Measurements from ENCODE around the gene SLC1A2. TPM values are rescaled to one million over a fixed set of nuclear protein-coding genes. Genes with fewer than 3 reads are reported as not detected.

SLC1A2 gene
- total and polyA plus RNA-seq, 2 experiments from 2014 or later, result 0.70 to 2.8 TPM

DNA sequence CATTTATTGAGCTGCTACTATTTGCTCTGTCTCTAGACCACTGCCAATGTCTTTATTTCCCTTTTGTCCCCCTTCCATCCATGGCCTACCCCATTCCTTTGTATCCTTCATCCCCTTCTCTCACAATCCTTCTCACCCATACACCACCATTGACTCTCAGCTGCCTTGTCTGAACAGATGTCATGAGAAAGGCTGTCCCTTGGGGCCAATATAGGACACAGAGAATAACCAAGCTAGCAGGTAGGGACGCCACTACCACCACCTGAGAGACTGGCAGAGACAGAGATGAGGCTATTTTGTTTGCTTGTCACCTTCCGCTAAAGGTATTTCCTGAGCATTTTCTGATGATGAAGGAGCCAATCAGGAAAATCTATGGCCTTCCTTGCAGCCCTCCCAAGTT lies 141.5 kb downstream of the SLC1A2 start (continued):
- TF ChIP-seq, protein P1, sequence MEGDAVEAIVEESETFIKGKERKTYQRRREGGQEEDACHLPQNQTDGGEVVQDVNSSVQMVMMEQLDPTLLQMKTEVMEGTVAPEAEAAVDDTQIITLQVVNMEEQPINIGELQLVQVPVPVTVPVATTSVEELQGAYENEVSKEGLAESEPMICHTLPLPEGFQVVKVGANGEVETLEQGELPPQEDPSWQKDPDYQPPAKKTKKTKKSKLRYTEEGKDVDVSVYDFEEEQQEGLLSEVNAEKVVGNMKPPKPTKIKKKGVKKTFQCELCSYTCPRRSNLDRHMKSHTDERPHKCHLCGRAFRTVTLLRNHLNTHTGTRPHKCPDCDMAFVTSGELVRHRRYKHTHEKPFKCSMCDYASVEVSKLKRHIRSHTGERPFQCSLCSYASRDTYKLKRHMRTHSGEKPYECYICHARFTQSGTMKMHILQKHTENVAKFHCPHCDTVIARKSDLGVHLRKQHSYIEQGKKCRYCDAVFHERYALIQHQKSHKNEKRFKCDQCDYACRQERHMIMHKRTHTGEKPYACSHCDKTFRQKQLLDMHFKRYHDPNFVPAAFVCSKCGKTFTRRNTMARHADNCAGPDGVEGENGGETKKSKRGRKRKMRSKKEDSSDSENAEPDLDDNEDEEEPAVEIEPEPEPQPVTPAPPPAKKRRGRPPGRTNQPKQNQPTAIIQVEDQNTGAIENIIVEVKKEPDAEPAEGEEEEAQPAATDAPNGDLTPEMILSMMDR (conservative IDR thresholded peaks at IDR 0.05; ENCODE audit: low read depth in 2 of 2), result no peak
- TF ChIP-seq CREB1 (CRISPR knock-in tag; IDR thresholded peaks at IDR 0.05; ENCODE audit: low read depth) (no peak), NANOG (IDR thresholded peaks at IDR 0.05; ENCODE audit: borderline replicate concordance) (no peak), STAT1 (IDR thresholded peaks at IDR 0.05; ENCODE audit: unreplicated experiment) (no peak)

DNA sequence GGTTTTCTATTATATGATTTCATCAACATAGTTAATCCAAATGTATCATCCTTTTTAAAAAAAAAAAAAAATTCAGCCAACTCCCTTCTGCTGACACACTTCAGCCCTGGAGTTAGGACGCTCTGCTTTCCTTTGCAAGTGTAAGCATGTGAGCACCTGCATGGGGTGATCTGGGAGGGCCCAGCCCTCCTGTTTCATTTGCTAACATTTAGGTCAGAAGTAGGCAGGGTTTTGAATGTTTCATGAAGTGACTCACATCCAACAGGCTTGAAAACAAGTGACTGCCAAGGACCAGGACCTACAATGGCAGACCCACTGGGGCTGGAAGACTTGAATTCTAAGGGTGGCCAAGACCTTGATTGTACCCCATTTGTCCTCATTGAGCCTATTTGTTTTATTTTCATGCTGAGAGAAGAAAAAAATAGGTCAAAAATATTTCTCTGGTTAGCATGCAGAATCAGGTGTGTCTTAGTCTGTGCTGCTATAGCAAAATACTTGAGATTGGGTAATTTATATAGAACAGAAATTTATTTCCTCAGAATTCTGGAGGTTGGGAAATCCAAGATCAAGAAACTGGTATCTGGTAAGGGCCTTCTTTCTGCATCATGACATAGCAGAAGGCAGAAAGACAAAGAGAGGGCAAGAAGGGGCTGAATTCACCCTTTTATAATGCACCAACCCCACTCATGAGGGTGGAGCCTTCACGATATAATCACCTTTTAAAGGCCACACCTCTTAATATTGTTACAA lies 142.8 kb downstream of the SLC1A2 start:
- Mint-ChIP-seq H3K27ac (no peak overlapping the region), H3K4me3 (no peak overlapping the region), H3K36me3 (ENCODE audit: low read depth) (no peaks in the 10 kb centered on the region), H3K27me3 (ENCODE audit: insufficient read depth, low read depth, poor library complexity) (peaks cover 5% of the 10 kb centered on the region), H3K4me1 (peaks cover 8% of the 10 kb centered on the region; the same call in 2 of the 3 replicates), H3K9me3 (no peaks in the 10 kb centered on the region)
- Histone ChIP-seq H3K4me3 (no peak overlapping the region), H3K79me2 (replicated peaks; ENCODE audit: insufficient read depth) (no peaks in the 10 kb centered on the region), H3F3A (replicated peaks; ENCODE audit: low read depth) (no peaks in the 10 kb centered on the region), H3K4me2 (no peak overlapping the region), H3K27ac (ENCODE audit: low read depth) (no peak overlapping the region), H3K4me1 (ENCODE audit: insufficient read depth) (no peaks in the 10 kb centered on the region; the same call in 1 of the 2 replicates), H3K36me3 (ENCODE audit: insufficient read depth) (no peaks in the 10 kb centered on the region), H3K9me2 (ENCODE audit: insufficient read depth) (no peaks in the 10 kb centered on the region; the same call in 1 of the 2 replicates), H2AFZ (no peak overlapping the region), H3K27me3 (ENCODE audit: insufficient read depth) (no peaks in the 10 kb centered on the region), H4K20me1 (replicated peaks; ENCODE audit: insufficient read depth) (no peaks in the 10 kb centered on the region)
- DNase-seq (ENCODE audit: low spot score), result no peak
- no peak for ATAC-seq
- TF ChIP-seq STAT1 (IDR thresholded peaks at IDR 0.05; ENCODE audit: unreplicated experiment) (no peak), NANOG (IDR thresholded peaks at IDR 0.05; ENCODE audit: borderline replicate concordance) (no peak), ZNF114 (CRISPR knock-in tag; IDR thresholded peaks at IDR 0.05) (no peak), CREB1 (CRISPR knock-in tag; IDR thresholded peaks at IDR 0.05; ENCODE audit: low read depth) (no peak), JUNB (IDR thresholded peaks at IDR 0.05; ENCODE audit: unreplicated experiment) (no peak), EZH2phosphoT487 (IDR thresholded peaks at IDR 0.05; ENCODE audit: unreplicated experiment) (no peak), ZNF331 (CRISPR knock-in tag; IDR thresholded peaks at IDR 0.05; ENCODE audit: low read depth) (no peak), POLR2AphosphoS5 (IDR thresholded peaks at IDR 0.05; ENCODE audit: low read depth) (no peak)
- TF ChIP-seq, protein P2, sequence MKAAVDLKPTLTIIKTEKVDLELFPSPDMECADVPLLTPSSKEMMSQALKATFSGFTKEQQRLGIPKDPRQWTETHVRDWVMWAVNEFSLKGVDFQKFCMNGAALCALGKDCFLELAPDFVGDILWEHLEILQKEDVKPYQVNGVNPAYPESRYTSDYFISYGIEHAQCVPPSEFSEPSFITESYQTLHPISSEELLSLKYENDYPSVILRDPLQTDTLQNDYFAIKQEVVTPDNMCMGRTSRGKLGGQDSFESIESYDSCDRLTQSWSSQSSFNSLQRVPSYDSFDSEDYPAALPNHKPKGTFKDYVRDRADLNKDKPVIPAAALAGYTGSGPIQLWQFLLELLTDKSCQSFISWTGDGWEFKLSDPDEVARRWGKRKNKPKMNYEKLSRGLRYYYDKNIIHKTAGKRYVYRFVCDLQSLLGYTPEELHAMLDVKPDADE (IDR thresholded peaks at IDR 0.05), result no peak
- TF ChIP-seq, protein P3, sequence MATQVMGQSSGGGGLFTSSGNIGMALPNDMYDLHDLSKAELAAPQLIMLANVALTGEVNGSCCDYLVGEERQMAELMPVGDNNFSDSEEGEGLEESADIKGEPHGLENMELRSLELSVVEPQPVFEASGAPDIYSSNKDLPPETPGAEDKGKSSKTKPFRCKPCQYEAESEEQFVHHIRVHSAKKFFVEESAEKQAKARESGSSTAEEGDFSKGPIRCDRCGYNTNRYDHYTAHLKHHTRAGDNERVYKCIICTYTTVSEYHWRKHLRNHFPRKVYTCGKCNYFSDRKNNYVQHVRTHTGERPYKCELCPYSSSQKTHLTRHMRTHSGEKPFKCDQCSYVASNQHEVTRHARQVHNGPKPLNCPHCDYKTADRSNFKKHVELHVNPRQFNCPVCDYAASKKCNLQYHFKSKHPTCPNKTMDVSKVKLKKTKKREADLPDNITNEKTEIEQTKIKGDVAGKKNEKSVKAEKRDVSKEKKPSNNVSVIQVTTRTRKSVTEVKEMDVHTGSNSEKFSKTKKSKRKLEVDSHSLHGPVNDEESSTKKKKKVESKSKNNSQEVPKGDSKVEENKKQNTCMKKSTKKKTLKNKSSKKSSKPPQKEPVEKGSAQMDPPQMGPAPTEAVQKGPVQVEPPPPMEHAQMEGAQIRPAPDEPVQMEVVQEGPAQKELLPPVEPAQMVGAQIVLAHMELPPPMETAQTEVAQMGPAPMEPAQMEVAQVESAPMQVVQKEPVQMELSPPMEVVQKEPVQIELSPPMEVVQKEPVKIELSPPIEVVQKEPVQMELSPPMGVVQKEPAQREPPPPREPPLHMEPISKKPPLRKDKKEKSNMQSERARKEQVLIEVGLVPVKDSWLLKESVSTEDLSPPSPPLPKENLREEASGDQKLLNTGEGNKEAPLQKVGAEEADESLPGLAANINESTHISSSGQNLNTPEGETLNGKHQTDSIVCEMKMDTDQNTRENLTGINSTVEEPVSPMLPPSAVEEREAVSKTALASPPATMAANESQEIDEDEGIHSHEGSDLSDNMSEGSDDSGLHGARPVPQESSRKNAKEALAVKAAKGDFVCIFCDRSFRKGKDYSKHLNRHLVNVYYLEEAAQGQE (IDR thresholded peaks at IDR 0.05; ENCODE audit: unreplicated experiment), result no peak
- TF ChIP-seq, protein P4, sequence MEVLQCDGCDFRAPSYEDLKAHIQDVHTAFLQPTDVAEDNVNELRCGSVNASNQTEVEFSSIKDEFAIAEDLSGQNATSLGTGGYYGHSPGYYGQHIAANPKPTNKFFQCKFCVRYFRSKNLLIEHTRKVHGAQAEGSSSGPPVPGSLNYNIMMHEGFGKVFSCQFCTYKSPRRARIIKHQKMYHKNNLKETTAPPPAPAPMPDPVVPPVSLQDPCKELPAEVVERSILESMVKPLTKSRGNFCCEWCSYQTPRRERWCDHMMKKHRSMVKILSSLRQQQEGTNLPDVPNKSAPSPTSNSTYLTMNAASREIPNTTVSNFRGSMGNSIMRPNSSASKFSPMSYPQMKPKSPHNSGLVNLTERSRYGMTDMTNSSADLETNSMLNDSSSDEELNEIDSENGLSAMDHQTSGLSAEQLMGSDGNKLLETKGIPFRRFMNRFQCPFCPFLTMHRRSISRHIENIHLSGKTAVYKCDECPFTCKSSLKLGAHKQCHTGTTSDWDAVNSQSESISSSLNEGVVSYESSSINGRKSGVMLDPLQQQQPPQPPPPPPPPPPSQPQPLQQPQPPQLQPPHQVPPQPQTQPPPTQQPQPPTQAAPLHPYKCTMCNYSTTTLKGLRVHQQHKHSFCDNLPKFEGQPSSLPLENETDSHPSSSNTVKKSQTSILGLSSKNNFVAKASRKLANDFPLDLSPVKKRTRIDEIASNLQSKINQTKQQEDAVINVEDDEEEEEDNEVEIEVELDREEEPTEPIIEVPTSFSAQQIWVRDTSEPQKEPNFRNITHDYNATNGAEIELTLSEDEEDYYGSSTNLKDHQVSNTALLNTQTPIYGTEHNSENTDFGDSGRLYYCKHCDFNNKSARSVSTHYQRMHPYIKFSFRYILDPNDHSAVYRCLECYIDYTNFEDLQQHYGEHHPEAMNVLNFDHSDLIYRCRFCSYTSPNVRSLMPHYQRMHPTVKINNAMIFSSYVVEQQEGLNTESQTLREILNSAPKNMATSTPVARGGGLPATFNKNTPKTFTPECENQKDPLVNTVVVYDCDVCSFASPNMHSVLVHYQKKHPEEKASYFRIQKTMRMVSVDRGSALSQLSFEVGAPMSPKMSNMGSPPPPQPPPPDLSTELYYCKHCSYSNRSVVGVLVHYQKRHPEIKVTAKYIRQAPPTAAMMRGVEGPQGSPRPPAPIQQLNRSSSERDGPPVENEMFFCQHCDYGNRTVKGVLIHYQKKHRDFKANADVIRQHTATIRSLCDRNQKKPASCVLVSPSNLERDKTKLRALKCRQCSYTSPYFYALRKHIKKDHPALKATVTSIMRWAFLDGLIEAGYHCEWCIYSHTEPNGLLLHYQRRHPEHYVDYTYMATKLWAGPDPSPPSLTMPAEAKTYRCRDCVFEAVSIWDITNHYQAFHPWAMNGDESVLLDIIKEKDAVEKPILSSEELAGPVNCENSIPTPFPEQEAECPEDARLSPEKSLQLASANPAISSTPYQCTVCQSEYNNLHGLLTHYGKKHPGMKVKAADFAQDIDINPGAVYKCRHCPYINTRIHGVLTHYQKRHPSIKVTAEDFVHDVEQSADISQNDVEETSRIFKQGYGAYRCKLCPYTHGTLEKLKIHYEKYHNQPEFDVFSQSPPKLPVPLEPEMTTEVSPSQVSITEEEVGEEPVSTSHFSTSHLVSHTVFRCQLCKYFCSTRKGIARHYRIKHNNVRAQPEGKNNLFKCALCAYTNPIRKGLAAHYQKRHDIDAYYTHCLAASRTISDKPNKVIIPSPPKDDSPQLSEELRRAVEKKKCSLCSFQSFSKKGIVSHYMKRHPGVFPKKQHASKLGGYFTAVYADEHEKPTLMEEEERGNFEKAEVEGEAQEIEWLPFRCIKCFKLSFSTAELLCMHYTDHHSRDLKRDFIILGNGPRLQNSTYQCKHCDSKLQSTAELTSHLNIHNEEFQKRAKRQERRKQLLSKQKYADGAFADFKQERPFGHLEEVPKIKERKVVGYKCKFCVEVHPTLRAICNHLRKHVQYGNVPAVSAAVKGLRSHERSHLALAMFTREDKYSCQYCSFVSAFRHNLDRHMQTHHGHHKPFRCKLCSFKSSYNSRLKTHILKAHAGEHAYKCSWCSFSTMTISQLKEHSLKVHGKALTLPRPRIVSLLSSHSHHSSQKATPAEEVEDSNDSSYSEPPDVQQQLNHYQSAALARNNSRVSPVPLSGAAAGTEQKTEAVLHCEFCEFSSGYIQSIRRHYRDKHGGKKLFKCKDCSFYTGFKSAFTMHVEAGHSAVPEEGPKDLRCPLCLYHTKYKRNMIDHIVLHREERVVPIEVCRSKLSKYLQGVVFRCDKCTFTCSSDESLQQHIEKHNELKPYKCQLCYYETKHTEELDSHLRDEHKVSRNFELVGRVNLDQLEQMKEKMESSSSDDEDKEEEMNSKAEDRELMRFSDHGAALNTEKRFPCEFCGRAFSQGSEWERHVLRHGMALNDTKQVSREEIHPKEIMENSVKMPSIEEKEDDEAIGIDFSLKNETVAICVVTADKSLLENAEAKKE (CRISPR knock-in tag; IDR thresholded peaks at IDR 0.05), result no peak

Measured in GM23338 (cell line).